ENCODE measurements around the gene TAS1R3. TPM values are rescaled to one million over a fixed set of nuclear protein-coding genes. Genes with fewer than 3 reads are reported as not detected.

TAS1R3 gene
- total RNA-seq, 3 donors from 2014 or later, result 0.57 to 1.1 (median 0.96) TPM

DNA sequence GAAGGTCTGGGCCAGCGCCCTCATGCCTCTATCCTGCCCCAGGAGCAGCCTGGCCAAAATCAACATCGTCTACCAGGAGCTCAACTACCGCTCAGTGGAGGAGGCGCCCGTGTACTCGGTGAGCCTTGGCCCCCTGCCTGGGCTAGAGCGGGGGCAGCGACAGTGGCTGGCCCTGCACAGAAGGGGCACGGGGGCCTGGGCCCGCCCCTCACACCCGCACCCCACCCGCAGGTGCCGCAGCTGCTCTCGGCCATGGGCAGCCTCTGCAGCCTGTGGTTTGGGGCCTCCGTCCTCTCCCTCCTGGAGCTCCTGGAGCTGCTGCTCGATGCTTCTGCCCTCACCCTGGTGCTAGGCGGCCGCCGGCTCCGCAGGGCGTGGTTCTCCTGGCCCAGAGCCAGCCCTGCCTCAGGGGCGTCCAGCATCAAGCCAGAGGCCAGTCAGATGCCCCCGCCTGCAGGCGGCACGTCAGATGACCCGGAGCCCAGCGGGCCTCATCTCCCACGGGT lies 40.0 kb upstream of the TAS1R3 start:
- intact Hi-C loops (cut with DNase I, micrococcal nuclease), result no loop called here
- Histone ChIP-seq H3K9me3 (no peaks in the 10 kb centered on the region), H3K4me3 (no peak overlapping the region), H3K36me3 (ENCODE audit: low read depth) (no peaks in the 10 kb centered on the region), H3K4me1 (ENCODE audit: low read depth) (peaks cover 12% of the 10 kb centered on the region)
- peak; percentile 56 for ATAC-seq
- peak in 2 of 3 donors; percentile 42 to 67 for DNase-seq
- TF ChIP-seq, protein P1, sequence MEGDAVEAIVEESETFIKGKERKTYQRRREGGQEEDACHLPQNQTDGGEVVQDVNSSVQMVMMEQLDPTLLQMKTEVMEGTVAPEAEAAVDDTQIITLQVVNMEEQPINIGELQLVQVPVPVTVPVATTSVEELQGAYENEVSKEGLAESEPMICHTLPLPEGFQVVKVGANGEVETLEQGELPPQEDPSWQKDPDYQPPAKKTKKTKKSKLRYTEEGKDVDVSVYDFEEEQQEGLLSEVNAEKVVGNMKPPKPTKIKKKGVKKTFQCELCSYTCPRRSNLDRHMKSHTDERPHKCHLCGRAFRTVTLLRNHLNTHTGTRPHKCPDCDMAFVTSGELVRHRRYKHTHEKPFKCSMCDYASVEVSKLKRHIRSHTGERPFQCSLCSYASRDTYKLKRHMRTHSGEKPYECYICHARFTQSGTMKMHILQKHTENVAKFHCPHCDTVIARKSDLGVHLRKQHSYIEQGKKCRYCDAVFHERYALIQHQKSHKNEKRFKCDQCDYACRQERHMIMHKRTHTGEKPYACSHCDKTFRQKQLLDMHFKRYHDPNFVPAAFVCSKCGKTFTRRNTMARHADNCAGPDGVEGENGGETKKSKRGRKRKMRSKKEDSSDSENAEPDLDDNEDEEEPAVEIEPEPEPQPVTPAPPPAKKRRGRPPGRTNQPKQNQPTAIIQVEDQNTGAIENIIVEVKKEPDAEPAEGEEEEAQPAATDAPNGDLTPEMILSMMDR (IDR thresholded peaks at IDR 0.05), result no peak

DNA sequence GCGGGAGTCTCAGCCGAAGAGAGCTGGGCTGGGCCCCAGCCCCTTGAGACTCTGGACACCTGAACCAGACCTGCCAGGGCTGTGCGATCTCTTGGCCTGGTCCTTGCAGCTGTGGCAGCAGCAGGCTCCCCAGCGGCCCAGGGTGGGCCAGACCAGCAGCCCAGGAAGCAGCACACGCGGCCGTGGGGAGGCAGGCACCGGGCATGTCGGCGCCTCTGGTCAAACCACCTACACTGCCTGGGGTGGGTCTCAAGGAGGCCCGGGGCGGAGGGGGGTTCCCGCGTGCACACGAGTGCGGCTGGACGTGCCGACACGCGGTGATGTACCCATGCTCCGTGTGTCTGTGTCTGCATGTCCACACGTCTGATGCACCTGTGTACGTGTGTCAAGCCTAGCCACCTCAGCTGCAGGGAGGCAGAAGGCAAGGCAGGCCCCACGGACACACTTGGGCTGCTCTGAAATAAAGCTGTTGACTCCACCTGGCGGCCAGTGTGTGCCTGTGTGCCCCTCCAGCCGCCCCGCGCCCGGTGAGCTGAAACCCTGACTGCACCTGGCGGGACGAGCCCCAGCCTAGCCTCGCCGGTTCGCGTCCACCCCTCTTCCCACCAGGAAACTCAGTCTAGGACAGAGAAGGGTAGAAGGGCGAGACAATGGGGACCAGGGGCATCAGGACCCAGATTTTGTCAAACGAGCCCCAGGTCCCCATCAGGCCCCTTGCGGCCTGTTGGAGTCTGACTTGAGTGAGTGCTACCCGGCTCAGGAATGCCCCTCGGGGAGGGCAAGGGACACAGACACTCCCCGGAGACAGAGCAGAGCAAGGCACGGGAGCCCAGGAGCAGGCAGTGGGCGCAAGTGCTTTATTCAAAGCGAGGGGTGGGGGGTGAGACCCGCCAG lies 39.3 kb upstream of the TAS1R3 start:
- no peaks in the 10 kb centered on the region for H3K9me3 ChIP-seq
- intact Hi-C loops (cut with DNase I, micrococcal nuclease), result no loop called here
- no peaks in the 10 kb centered on the region for H3K36me3 ChIP-seq (ENCODE audit: low read depth)
- ATAC-seq (peak; percentile 87), DNase-seq (peak in 2 of 3 donors; percentile 85 to 88)
- TF ChIP-seq, protein P1 (IDR thresholded peaks at IDR 0.05), result peak; percentile 35
- H3K4me3 ChIP-seq, result no peak overlapping the region
- H3K4me1 ChIP-seq (ENCODE audit: low read depth), result peaks cover 12% of the 10 kb centered on the region

DNA sequence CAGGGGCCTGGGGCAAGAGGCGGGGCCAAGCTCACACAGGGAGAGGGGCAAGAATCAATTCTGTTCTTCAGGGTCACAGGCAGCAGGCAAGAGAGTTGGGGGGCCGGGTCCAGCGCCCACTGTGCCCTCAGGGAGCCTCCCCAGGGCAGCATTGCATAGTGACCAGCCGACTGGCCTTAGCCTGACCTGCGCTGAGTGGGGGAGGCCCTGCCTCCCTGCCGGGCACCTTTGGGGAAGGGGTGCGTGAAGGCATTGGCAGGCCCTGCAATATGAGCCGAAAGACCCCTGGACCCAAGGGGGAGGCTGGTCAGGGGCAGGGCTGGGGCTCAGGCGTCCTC lies 38.7 kb upstream of the TAS1R3 start:
- intact Hi-C loops (cut with DNase I, micrococcal nuclease), result no loop called here
- ATAC-seq, result no peak
- H3K36me3 ChIP-seq (ENCODE audit: low read depth), result no peaks in the 10 kb centered on the region

DNA sequence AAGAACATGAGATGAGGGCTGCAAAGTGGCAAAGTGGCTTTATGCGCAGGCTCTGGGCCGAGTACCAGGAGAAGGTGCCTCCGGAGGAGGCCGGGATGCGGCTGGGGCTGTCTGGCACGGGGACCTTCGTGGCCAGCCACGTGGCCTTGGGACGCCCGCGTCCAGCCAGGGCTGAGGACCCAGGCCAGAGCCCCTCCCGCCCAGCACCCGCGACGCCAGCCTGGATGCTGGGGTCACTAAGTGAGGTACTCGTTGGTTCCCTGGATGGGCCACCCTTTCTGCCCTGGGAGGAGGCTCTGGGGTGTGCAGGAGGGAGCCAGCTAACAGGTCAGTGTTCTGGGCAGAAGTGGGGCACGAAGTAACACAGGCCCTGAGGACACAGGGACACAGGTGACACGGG lies 38.2 kb upstream of the TAS1R3 start:
- DNase-seq (no peak), ATAC-seq (no peak)
- H3K4me3 ChIP-seq, result no peak overlapping the region
- no peaks in the 10 kb centered on the region for H3K36me3 ChIP-seq (ENCODE audit: low read depth)
- TF ChIP-seq, protein P1 (IDR thresholded peaks at IDR 0.05), result no peak
- peaks cover 12% of the 10 kb centered on the region for H3K4me1 ChIP-seq (ENCODE audit: low read depth)
- no peaks in the 10 kb centered on the region for H3K9me3 ChIP-seq
- intact Hi-C loops (cut with DNase I, micrococcal nuclease), result no loop called here

More for the DNA sequence above, 38.7 kb upstream of the TAS1R3 start:
- DNase-seq, result no peak
- peaks cover 12% of the 10 kb centered on the region for H3K4me1 ChIP-seq (ENCODE audit: low read depth)
- TF ChIP-seq, protein P1 (IDR thresholded peaks at IDR 0.05), result no peak
- H3K9me3 ChIP-seq, result no peaks in the 10 kb centered on the region
- no peak overlapping the region for H3K4me3 ChIP-seq

DNA sequence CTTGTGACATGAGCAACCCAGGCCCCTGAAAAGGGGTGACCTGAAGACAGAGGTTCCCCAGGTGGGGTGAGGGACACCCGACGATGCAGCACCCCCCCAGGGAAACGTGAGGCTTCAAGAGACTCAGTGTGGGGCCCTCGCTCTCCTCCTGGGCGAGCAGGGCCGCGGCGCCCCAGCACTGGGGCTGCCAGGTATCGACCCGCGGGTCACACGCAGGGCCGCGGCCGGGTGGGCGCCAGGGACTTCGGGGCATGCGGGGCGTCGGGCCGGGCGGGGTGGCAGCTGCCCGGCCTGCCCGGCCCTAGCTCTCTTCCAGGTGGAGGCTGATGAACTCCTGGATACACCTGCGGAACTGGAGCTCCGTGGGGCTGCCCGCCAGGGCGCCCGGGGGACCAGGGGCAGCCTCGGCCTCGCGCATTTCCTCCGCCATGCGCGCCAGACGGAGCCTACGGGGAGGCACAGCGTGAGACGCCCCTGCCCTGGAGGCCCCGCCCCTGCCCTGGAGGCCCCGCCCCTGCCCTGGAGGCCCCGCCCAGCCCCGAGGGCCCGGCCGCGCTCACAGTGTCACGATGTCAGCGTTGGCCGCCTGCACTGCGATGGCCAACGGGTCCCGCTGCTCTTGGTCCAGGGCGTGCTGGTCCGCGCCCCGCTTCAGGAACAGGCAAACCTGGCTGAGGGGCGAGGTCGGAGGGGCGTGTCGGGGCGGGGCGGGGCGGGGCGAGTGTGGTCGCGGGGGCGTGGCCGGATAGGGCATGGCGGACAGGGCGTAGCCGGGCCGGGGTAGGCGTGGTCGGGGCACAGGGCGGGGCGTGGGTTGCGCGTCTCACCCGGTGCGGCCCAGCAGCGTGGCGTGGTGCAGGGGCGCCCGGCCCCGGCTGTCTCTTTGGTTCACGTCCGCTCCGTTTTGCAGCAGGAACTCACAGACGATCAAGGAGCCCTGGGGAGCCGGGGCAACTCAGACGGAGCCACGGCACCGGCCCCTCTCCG lies 37.5 kb upstream of the TAS1R3 start:
- no peak for ATAC-seq
- DNase-seq, result no peak
- no peaks in the 10 kb centered on the region for H3K9me3 ChIP-seq
- H3K4me1 ChIP-seq (ENCODE audit: low read depth), result peaks cover 12% of the 10 kb centered on the region
- no peaks in the 10 kb centered on the region for H3K36me3 ChIP-seq (ENCODE audit: low read depth)
- H3K4me3 ChIP-seq, result no peak overlapping the region
- intact Hi-C loops (cut with DNase I, micrococcal nuclease), result no loop called here
- TF ChIP-seq, protein P1 (IDR thresholded peaks at IDR 0.05), result no peak

Measured in mucosa of descending colon (tissue), 3 donors.